HCT116 (cell line): ENCODE results near the gene BMP7. TPM values are rescaled to one million over a fixed set of nuclear protein-coding genes. Genes with fewer than 3 reads are reported as not detected.

Experiments used
- ATAC-seq: fragments of 200-7000 bp; cut with Tn5 transposase; 2 replicates; pipeline ENCODE4 v1.9.1; 2020; ENCODE audit warnings: mild to moderate bottlenecking, moderate library complexity
- BruUV-seq: library from RNA; stranded (reverse); fragments of 400-500 nt; replicated peaks from 2 replicates; lab custom pipeline; 2021; lab: Mats Ljungman, UMichigan
- CTCF ChIA-PET: fragments of 300-600 bp; sonication (Branson Sonifier 250); formaldehyde crosslinking; loops from one replicate; lab custom pipeline; 2021; ENCODE audit warnings: antibody characterized with exemption; lab: Charles Lee
- POLR2A ChIA-PET: fragments of 300-600, 350-600 bp; sonication (Branson Sonifier 250); formaldehyde crosslinking; loops from one replicate; lab custom pipeline; 2021; ENCODE audit warnings: antibody characterized with exemption; lab: Charles Lee
- RAD21 ChIA-PET, 2 experiments: fragments of 300-600 bp; sonication (Branson Sonifier 250); formaldehyde crosslinking; loops; one replicate each; lab custom pipeline; 2023; ENCODE audit warnings: low total read pairs in 2 of 2; ENCODE audit not compliant: uncharacterized antibody in 2 of 2, unreplicated experiment in 2 of 2, low non-redundant PET in 1 of 2; lab: Charles Lee
- DNase-seq: peaks from one replicate; pipeline ENCODE4 v3.0.0-alpha.2; 2010; ENCODE audit warnings: low read depth, low spot score
- H2AFZ ChIP-seq: fragments of 200-600 bp; shearing (Covaris generic), sonication (generic); 2 replicates; pipeline ENCODE4 v1.6.1; 2017; ENCODE audit warnings: low read depth, mixed run types, mixed read lengths, antibody characterized with exemption, low read length; ENCODE audit not compliant: poor library complexity, severe bottlenecking
- H3K27ac ChIP-seq: 2 replicates; pipeline ENCODE4 v1.5.1; 2012; ENCODE audit warnings: low read depth, low read length
- H3K27me3 ChIP-seq: fragments of 200-600 bp; sonication (generic); 2 replicates; pipeline ENCODE4 v1.6.1; 2016; ENCODE audit warnings: mixed run types, low read length, mixed read lengths; ENCODE audit not compliant: insufficient read depth
- H3K36me3 ChIP-seq, 2 experiments: fragments of 200-500 bp in 1 of 2; fragments of 200-600 bp in 1 of 2; sonication (Bioruptor generic) in 1 of 2; sonication (generic) in 1 of 2; 2 replicates each; pipeline versions ENCODE4 v1.5.1 to v1.6.1; 2014 to 2016; ENCODE audit warnings: low read length in 2 of 2, inconsistent platforms in 1 of 2, mixed read lengths in 1 of 2, mixed run types in 1 of 2; ENCODE audit not compliant: insufficient read depth in 2 of 2, control insufficient read depth in 1 of 2
- H3K4me1 ChIP-seq, 2 experiments: fragments of 200-600 bp in 1 of 2; sonication (generic) in 1 of 2; 2 replicates each; pipeline versions ENCODE4 v1.5.1 to v1.6.1; 2012 to 2017; ENCODE audit warnings: low read length in 2 of 2, inconsistent platforms in 1 of 2, mild to moderate bottlenecking in 1 of 2, mixed read lengths in 1 of 2, mixed run types in 1 of 2, moderate library complexity in 1 of 2; ENCODE audit not compliant: insufficient read depth in 2 of 2, control insufficient read depth in 1 of 2
- H3K4me2 ChIP-seq: fragments of 200-600 bp; sonication (generic); 2 replicates; pipeline ENCODE4 v1.6.1; 2017; ENCODE audit warnings: mixed run types, low read length, mixed read lengths
- H3K4me3 ChIP-seq, 2 experiments: fragments of 200-600 bp in 1 of 2; sonication (generic) in 1 of 2; replicated peaks in 1 of 2; 2 replicates each; pipeline ENCODE4 v1.5.1; 2011 to 2016; ENCODE audit warnings: low read length in 2 of 2, control low read depth in 1 of 2, low read depth in 1 of 2, mild to moderate bottlenecking in 1 of 2, mixed read lengths in 1 of 2, mixed run types in 1 of 2
- H3K79me2 ChIP-seq: fragments of 200-600 bp; sonication (generic); 2 replicates; pipeline ENCODE4 v1.6.1; 2017; ENCODE audit warnings: mild to moderate bottlenecking, mixed run types, low read length, moderate library complexity, mixed read lengths; ENCODE audit not compliant: insufficient read depth
- H3K9ac ChIP-seq: fragments of 200-600 bp; sonication (generic); 2 replicates; pipeline ENCODE4 v1.6.1; 2016; ENCODE audit warnings: low read length, mixed read lengths
- H3K9me2 ChIP-seq: fragments of 200-600 bp; sonication (generic), shearing (Covaris generic); 2 replicates; pipeline ENCODE4 v1.6.1; 2017; ENCODE audit warnings: mixed run types, mild to moderate bottlenecking, moderate library complexity; ENCODE audit not compliant: insufficient read depth
- H3K9me3 ChIP-seq, 2 experiments: fragments of 200-500 bp in 1 of 2; fragments of 200-600 bp in 1 of 2; sonication (Bioruptor generic) in 1 of 2; sonication (generic) in 1 of 2; 2 replicates each; pipeline ENCODE4 v1.6.1; 2014 to 2017; ENCODE audit warnings: low read length in 2 of 2, mixed read lengths in 2 of 2, inconsistent platforms in 1 of 2, low read depth in 1 of 2, mild to moderate bottlenecking in 1 of 2, mixed run types in 1 of 2, moderate library complexity in 1 of 2; ENCODE audit not compliant: control insufficient read depth in 1 of 2, insufficient read depth in 1 of 2
- H4K20me1 ChIP-seq: fragments of 200-600 bp; sonication (generic), shearing (Covaris generic); 2 replicates; pipeline ENCODE4 v1.6.1; 2017; ENCODE audit warnings: mixed run types, mild to moderate bottlenecking, moderate library complexity; ENCODE audit not compliant: insufficient read depth
- CBX3 ChIP-seq: IDR thresholded peaks from 2 replicates; pipeline ENCODE4 v1.6.1; 2012; ENCODE audit warnings: low read depth
- ELF1 ChIP-seq: IDR thresholded peaks from 2 replicates; pipeline ENCODE4 v1.6.1; 2012; ENCODE audit warnings: low read depth, borderline replicate concordance
- EZH2 ChIP-seq: fragments of 200-600 bp; sonication (generic); IDR thresholded peaks from 2 replicates; pipeline ENCODE4 v1.6.1; 2017; ENCODE audit warnings: antibody characterized with exemption, mixed run types
- EZH2phosphoT487 ChIP-seq: fragments of 200-600 bp; IDR thresholded peaks from 2 replicates; pipeline ENCODE4 v1.6.1; 2018; ENCODE audit warnings: antibody characterized with exemption, borderline replicate concordance
- JUND ChIP-seq: IDR thresholded peaks from 2 replicates; pipeline ENCODE4 v1.6.1; 2012
- POLR2A ChIP-seq: IDR thresholded peaks from 2 replicates; pipeline ENCODE4 v1.7.0; 2011; ENCODE audit warnings: borderline replicate concordance; ENCODE audit not compliant: insufficient read depth, insufficient read length; ENCODE audit errors: extremely low read depth
- POLR2AphosphoS5 ChIP-seq: IDR thresholded peaks from 2 replicates; pipeline ENCODE4 v1.6.1; 2011; ENCODE audit warnings: mild to moderate bottlenecking, low read depth, low read length, moderate library complexity
- RAD21 ChIP-seq: IDR thresholded peaks from 2 replicates; pipeline ENCODE4 v1.6.1; 2012; ENCODE audit warnings: low read depth, mild to moderate bottlenecking
- SIN3A ChIP-seq: IDR thresholded peaks from 2 replicates; pipeline ENCODE4 v1.6.1; 2012; ENCODE audit warnings: low read depth
- SP1 ChIP-seq: IDR thresholded peaks from 2 replicates; pipeline ENCODE4 v1.6.1; 2012; ENCODE audit warnings: low read depth
- SRF ChIP-seq: IDR thresholded peaks from 2 replicates; pipeline ENCODE4 v1.6.1; 2012; ENCODE audit warnings: low read depth
- TCF7L2 ChIP-seq: IDR thresholded peaks from 2 replicates; pipeline ENCODE4 v1.7.0; 2011; ENCODE audit warnings: borderline replicate concordance, inconsistent platforms; ENCODE audit not compliant: insufficient read depth, insufficient read length; ENCODE audit errors: extremely low read depth
- YY1 ChIP-seq: IDR thresholded peaks from 2 replicates; pipeline ENCODE4 v1.6.1; 2011; ENCODE audit warnings: low read length, low read depth, moderate library complexity, mild to moderate bottlenecking; ENCODE audit not compliant: insufficient replicate concordance; ENCODE audit errors: extremely low read depth
- ZBTB33 ChIP-seq: IDR thresholded peaks from 2 replicates; pipeline ENCODE4 v1.6.1; 2011; ENCODE audit warnings: mild to moderate bottlenecking, low read length, moderate library complexity; ENCODE audit not compliant: insufficient replicate concordance; ENCODE audit errors: extremely low read depth
- ZNF274 ChIP-seq: fragments of 200-500 bp; sonication (Bioruptor generic); IDR thresholded peaks from 2 replicates; pipeline ENCODE4 v1.6.1; 2014; ENCODE audit warnings: mild to moderate bottlenecking, low read depth, low read length, inconsistent platforms
- intact Hi-C: fragments of 100-400 bp; cut with micrococcal nuclease; formaldehyde crosslinking; loops from 2 replicates; pipeline ENCODE4 v1.10.0; 2022
- total RNA-seq: library from RNA; stranded (reverse); gene quantifications from one replicate; pipeline ENCODE4 v1.2.1, GENCODE V29; 2021; ENCODE audit not compliant: unreplicated experiment
- TF ChIP-seq, protein P1 (sequence below): IDR thresholded peaks from 2 replicates; pipeline ENCODE4 v1.6.1; 2012
- TF ChIP-seq, protein P2 (sequence below): IDR thresholded peaks from 2 replicates; pipeline ENCODE4 v1.6.1; 2012
- TF ChIP-seq, protein P3 (sequence below): IDR thresholded peaks from 2 replicates; pipeline ENCODE4 v1.6.1; 2012; ENCODE audit warnings: low read depth

BMP7 gene
- total RNA-seq, 1 experiment from 2014 or later, result 7.0 TPM

DNA sequence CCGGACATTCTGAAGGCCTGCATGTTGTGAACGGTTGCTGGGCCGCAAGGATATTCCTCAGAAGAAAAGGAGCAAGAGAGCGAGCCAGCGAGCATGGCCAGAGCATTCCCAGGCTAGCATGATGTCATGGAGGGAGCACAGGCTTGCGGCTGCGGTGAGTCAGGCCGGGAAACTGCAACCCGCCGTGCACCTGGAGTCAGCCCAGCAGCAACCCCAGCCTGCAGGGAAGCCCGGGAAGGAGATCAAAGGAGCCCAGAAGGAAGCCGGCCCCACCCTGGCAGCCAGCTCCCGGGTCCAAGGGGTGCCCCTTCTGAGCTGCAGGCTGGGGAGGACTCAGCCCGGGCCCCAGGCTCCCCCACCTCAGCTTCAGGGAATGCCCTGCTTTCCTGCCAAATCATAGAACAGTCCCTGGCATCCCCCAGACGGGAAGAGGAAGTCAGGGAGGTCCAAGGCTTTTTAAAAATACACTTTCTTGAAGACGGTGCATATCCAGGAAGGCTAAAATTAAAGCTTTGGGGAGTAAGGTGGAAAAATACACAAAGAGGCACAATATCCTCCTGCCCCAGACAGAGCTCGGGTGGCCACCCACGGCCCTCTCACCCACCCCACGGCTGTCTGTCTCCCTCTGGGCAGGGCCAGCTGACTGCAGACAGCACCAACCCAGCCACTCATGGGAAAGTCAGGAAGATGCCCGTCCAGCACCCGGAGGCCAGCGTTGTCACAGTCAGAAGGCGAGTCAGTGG is 53.7 kb downstream of the BMP7 start (continued):
- TF ChIP-seq, protein P1, sequence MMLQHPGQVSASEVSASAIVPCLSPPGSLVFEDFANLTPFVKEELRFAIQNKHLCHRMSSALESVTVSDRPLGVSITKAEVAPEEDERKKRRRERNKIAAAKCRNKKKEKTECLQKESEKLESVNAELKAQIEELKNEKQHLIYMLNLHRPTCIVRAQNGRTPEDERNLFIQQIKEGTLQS, result no peak; the same call in 1 of the 2 replicates
- no peak for TF ChIP-seq ELF1
- TF ChIP-seq, protein P2, sequence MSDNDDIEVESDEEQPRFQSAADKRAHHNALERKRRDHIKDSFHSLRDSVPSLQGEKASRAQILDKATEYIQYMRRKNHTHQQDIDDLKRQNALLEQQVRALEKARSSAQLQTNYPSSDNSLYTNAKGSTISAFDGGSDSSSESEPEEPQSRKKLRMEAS, result peak; percentile 70; the same call in 1 of the 2 replicates
- no peak for TF ChIP-seq SRF
- no peak for TF ChIP-seq ZNF274
- no peak; the same call in 1 of the 2 replicates for TF ChIP-seq RAD21
- peak; percentile 73 for TF ChIP-seq JUND

GRCh38 chr20:57211908-57212533 is 54.4 kb downstream of the BMP7 start:
- Histone ChIP-seq H3K9ac (peak overlapping the region; percentile 46), H3K4me3 (peak overlapping the region; percentile 21 to 44; a peak in 3 of 4 replicates), H3K27ac (peak overlapping the region; percentile 54), H3K79me2 (no peaks in the 10 kb centered on the region), H2AFZ (peak overlapping the region; percentile 39), H3K9me2 (no peaks in the 10 kb centered on the region), H3K4me2 (peak overlapping the region; percentile 79), H4K20me1 (no peaks in the 10 kb centered on the region), H3K4me1 (peaks cover 19 to 43% of the 10 kb centered on the region in 2 experiments), H3K27me3 (peaks cover 11% of the 10 kb centered on the region; the same call in 1 of the 2 replicates), H3K9me3 (no peaks in the 10 kb centered on the region), H3K36me3 (no peaks in the 10 kb centered on the region)
- BruUV-seq, result no TSS peak
- intact Hi-C loops, result no loop called here
- ChIA-PET CTCF (no interaction called here), POLR2A (no interaction called here), RAD21 (no interaction called here)
- no peak for DNase-seq
- peak; percentile 70 for ATAC-seq
- TF ChIP-seq YY1, result no peak
- no peak for TF ChIP-seq CBX3
- TF ChIP-seq SP1, result no peak
- no peak for TF ChIP-seq SIN3A
- no peak for TF ChIP-seq EZH2phosphoT487
- TF ChIP-seq, protein P3, sequence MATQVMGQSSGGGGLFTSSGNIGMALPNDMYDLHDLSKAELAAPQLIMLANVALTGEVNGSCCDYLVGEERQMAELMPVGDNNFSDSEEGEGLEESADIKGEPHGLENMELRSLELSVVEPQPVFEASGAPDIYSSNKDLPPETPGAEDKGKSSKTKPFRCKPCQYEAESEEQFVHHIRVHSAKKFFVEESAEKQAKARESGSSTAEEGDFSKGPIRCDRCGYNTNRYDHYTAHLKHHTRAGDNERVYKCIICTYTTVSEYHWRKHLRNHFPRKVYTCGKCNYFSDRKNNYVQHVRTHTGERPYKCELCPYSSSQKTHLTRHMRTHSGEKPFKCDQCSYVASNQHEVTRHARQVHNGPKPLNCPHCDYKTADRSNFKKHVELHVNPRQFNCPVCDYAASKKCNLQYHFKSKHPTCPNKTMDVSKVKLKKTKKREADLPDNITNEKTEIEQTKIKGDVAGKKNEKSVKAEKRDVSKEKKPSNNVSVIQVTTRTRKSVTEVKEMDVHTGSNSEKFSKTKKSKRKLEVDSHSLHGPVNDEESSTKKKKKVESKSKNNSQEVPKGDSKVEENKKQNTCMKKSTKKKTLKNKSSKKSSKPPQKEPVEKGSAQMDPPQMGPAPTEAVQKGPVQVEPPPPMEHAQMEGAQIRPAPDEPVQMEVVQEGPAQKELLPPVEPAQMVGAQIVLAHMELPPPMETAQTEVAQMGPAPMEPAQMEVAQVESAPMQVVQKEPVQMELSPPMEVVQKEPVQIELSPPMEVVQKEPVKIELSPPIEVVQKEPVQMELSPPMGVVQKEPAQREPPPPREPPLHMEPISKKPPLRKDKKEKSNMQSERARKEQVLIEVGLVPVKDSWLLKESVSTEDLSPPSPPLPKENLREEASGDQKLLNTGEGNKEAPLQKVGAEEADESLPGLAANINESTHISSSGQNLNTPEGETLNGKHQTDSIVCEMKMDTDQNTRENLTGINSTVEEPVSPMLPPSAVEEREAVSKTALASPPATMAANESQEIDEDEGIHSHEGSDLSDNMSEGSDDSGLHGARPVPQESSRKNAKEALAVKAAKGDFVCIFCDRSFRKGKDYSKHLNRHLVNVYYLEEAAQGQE, result no peak
- TF ChIP-seq POLR2AphosphoS5, result no peak
- no peak for TF ChIP-seq TCF7L2
- TF ChIP-seq ELF1, result no peak
- no peak for TF ChIP-seq EZH2
- no peak for TF ChIP-seq POLR2A
- TF ChIP-seq, protein P1, result no peak
- TF ChIP-seq ZBTB33, result no peak
- TF ChIP-seq JUND, result no peak
- no peak for TF ChIP-seq SRF
